Stomach smooth muscle (tissue), 2 donors: Measurements from ENCODE around the gene HS3ST3A1.

ENCODE experiments used
- H3K27ac ChIP-seq: one replicate; pipeline ENCODE4 v1.7.0; 2013; ENCODE audit warnings: mild to moderate bottlenecking, low read length, inconsistent platforms
- H3K27me3 ChIP-seq, 2 donors: one replicate each; pipeline ENCODE4 v1.7.0; 2013; ENCODE audit warnings: low read length in 2 of 2; ENCODE audit not compliant: insufficient read depth in 2 of 2, control insufficient read depth in 1 of 2
- H3K36me3 ChIP-seq, 2 donors: one replicate each; pipeline ENCODE4 v1.7.0; 2013; ENCODE audit warnings: low read length in 2 of 2; ENCODE audit not compliant: control insufficient read depth in 2 of 2, insufficient read depth in 2 of 2
- H3K4me1 ChIP-seq: one replicate; pipeline ENCODE4 v1.7.0; 2013; ENCODE audit warnings: low read length; ENCODE audit not compliant: control insufficient read depth, insufficient read depth
- H3K4me3 ChIP-seq, 2 donors: one replicate each; pipeline ENCODE4 v1.7.0; 2013; ENCODE audit warnings: low read length in 2 of 2
- H3K9ac ChIP-seq, 2 donors: one replicate each; pipeline ENCODE4 v1.7.0; 2013; ENCODE audit warnings: low read length in 2 of 2, mild to moderate bottlenecking in 1 of 2
- H3K9me3 ChIP-seq, 2 donors: one replicate each; pipeline ENCODE4 v1.7.0; 2013; ENCODE audit warnings: low read length in 2 of 2; ENCODE audit not compliant: control insufficient read depth in 2 of 2
- donor health status: healthy.
- donor health status: Pancreatic carcinoma.

The HS3ST3A1 gene

GRCh38 chr17:13601776-13602551 lies at the start of gene HS3ST3A1:
Gene HS3ST3A1, minus strand, starts transcription at chr17:13601929. Its CDS starts 800 bp downstream, at chr17:13601129.
- peak within 1 kb of the TSS; percentile 11 for H3K27ac ChIP-seq
- H3K27me3 ChIP-seq, result peaks cover 21 to 37% of the 10 kb centered on the region in 2 donors
- H3K4me1 ChIP-seq, result peaks cover 19% of the 10 kb centered on the region
- no peaks in the 10 kb centered on the region for H3K9me3 ChIP-seq
- peak within 1 kb of the TSS; percentile 40 to 71 for H3K4me3 ChIP-seq
- peak within 1 kb of the TSS; percentile 13 to 32 for H3K9ac ChIP-seq
- no peaks in the 10 kb centered on the region for H3K36me3 ChIP-seq

- no peak overlapping the region for H3K27ac ChIP-seq
- no peaks in the 10 kb centered on the region for H3K4me1 ChIP-seq
- no peaks in the 10 kb centered on the region for H3K9me3 ChIP-seq
- H3K9ac ChIP-seq, result no peak overlapping the region
- no peaks in the 10 kb centered on the region for H3K36me3 ChIP-seq
- H3K27me3 ChIP-seq, result peaks cover 0 to 2% of the 10 kb centered on the region in 2 donors
- no peak overlapping the region for H3K4me3 ChIP-seq
These were observed 48.5 kb upstream of the HS3ST3A1 start for GRCh38 chr17:13650096-13650675.

- Histone ChIP-seq H3K9ac (no peak overlapping the region), H3K4me1 (no peaks in the 10 kb centered on the region), H3K27me3 (no peaks in the 10 kb centered on the region), H3K9me3 (no peaks in the 10 kb centered on the region), H3K4me3 (no peak overlapping the region), H3K27ac (no peak overlapping the region), H3K36me3 (no peaks in the 10 kb centered on the region)
These were observed 45.9 kb upstream of the HS3ST3A1 start for GRCh38 chr17:13647543-13648021.

GRCh38 chr17:13646969-13647542 lies 45.3 kb upstream of the HS3ST3A1 start:
- Histone ChIP-seq H3K36me3 (no peaks in the 10 kb centered on the region), H3K9me3 (no peaks in the 10 kb centered on the region), H3K27ac (no peak overlapping the region), H3K27me3 (no peaks in the 10 kb centered on the region), H3K4me3 (no peak overlapping the region), H3K9ac (no peak overlapping the region), H3K4me1 (no peaks in the 10 kb centered on the region)

- no peaks in the 10 kb centered on the region for H3K27me3 ChIP-seq
- no peak overlapping the region for H3K27ac ChIP-seq
- no peak overlapping the region for H3K4me3 ChIP-seq
- H3K9me3 ChIP-seq, result no peaks in the 10 kb centered on the region
- H3K36me3 ChIP-seq, result no peaks in the 10 kb centered on the region
- H3K4me1 ChIP-seq, result no peaks in the 10 kb centered on the region
- no peak overlapping the region for H3K9ac ChIP-seq
These were observed 44.7 kb upstream of the HS3ST3A1 start for GRCh38 chr17:13646411-13646810.

GRCh38 chr17:13643180-13643579 lies 41.5 kb upstream of the HS3ST3A1 start:
- Histone ChIP-seq H3K27ac (no peak overlapping the region), H3K9ac (no peak overlapping the region), H3K27me3 (no peaks in the 10 kb centered on the region)

GRCh38 chr17:13642188-13642587 lies 40.5 kb upstream of the HS3ST3A1 start:
- Histone ChIP-seq H3K27ac (no peak overlapping the region), H3K36me3 (no peaks in the 10 kb centered on the region), H3K9ac (no peak overlapping the region), H3K4me1 (no peaks in the 10 kb centered on the region), H3K9me3 (no peaks in the 10 kb centered on the region), H3K27me3 (no peaks in the 10 kb centered on the region), H3K4me3 (no peak overlapping the region)

More at GRCh38 chr17:13643180-13643579, 41.5 kb upstream of the HS3ST3A1 start:
- Histone ChIP-seq H3K4me3 (no peak overlapping the region), H3K9me3 (no peaks in the 10 kb centered on the region), H3K4me1 (no peaks in the 10 kb centered on the region), H3K36me3 (no peaks in the 10 kb centered on the region)

GRCh38 chr17:13640551-13640950 lies 38.8 kb upstream of the HS3ST3A1 start:
- Histone ChIP-seq H3K4me3 (no peak overlapping the region), H3K9ac (no peak overlapping the region)

GRCh38 chr17:13638855-13639458 lies 37.2 kb upstream of the HS3ST3A1 start:
- Histone ChIP-seq H3K27ac (no peak overlapping the region), H3K36me3 (no peaks in the 10 kb centered on the region), H3K4me1 (no peaks in the 10 kb centered on the region), H3K9me3 (no peaks in the 10 kb centered on the region), H3K9ac (no peak overlapping the region), H3K4me3 (no peak overlapping the region), H3K27me3 (no peaks in the 10 kb centered on the region)

More at GRCh38 chr17:13640551-13640950, 38.8 kb upstream of the HS3ST3A1 start:
- Histone ChIP-seq H3K4me1 (no peaks in the 10 kb centered on the region), H3K9me3 (no peaks in the 10 kb centered on the region), H3K36me3 (no peaks in the 10 kb centered on the region), H3K27ac (no peak overlapping the region), H3K27me3 (no peaks in the 10 kb centered on the region)

- no peak overlapping the region for H3K4me3 ChIP-seq
These were observed 35.2 kb upstream of the HS3ST3A1 start for GRCh38 chr17:13636951-13637350.

More at GRCh38 chr17:13636951-13637350, 35.2 kb upstream of the HS3ST3A1 start:
- Histone ChIP-seq H3K27ac (no peak overlapping the region), H3K4me1 (no peaks in the 10 kb centered on the region), H3K9ac (no peak overlapping the region), H3K27me3 (no peaks in the 10 kb centered on the region), H3K9me3 (no peaks in the 10 kb centered on the region), H3K36me3 (no peaks in the 10 kb centered on the region)
